Nephron (organoid): Measurements from ENCODE around the gene ERMP1.
"Not testable (repeated sequence)": the region's sequence is repeated elsewhere in the genome, so short reads cannot be mapped to it uniquely, and the experiment has no call there.

Experiments used
- H3K27ac Mint-ChIP-seq, 3 experiments: 2 replicates each; pipeline ENCODE4 v1.8.0; 2020; ENCODE audit warnings: mixed read lengths in 3 of 3, mild to moderate bottlenecking in 2 of 3, moderate library complexity in 1 of 3
- H3K27me3 Mint-ChIP-seq: 2 replicates; pipeline ENCODE4 v1.8.0; 2021; ENCODE audit warnings: low read depth, mild to moderate bottlenecking, moderate library complexity, mixed read lengths
- H3K36me3 Mint-ChIP-seq: 2 replicates; pipeline ENCODE4 v1.8.0; 2020; ENCODE audit warnings: low read depth, mixed read lengths
- H3K4me1 Mint-ChIP-seq: 2 replicates; pipeline ENCODE4 v1.8.0; 2020; ENCODE audit warnings: mixed read lengths
- H3K4me3 Mint-ChIP-seq, 3 experiments: 2 replicates each; pipeline ENCODE4 v1.8.0; 2020; ENCODE audit warnings: mild to moderate bottlenecking in 3 of 3, mixed read lengths in 3 of 3, moderate library complexity in 2 of 3
- H3K9me3 Mint-ChIP-seq: 2 replicates; pipeline ENCODE4 v1.8.0; 2020; ENCODE audit warnings: mixed read lengths
- TF ChIP-seq, protein P1 (sequence below), 3 experiments: fragments of 200-600 bp; sonication (generic); IDR thresholded peaks; one replicate each; pipeline ENCODE4 v1.5.0; 2021; ENCODE audit warnings: antibody characterized with exemption in 3 of 3; ENCODE audit not compliant: unreplicated experiment in 3 of 3

Gene ERMP1

DNA sequence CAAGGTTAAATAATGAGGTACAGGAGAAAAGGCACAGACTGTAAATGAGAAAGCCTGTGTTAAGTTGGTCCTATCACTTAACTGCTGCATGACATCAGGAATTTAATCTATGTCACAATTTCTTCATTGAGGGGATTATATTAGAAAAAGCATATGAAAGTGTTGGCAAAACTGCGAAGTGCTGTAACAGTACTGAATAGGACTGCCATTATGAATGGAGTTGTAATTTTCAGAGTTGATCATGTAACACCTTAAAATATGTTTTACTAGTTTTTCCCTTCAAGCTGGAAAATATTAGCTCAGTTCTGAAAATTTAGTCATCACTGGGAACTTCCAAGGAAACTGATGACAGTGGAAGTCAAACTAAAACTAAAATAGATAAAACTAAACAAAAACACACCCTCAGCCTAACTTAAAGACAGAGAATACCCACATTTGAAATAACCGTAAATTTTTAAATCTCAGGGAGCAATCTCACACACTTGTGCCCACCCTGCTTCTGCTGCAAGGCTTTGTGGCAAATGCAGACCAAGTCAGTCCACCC is 45.1 kb downstream of the ERMP1 start:
- TF ChIP-seq, protein P1, sequence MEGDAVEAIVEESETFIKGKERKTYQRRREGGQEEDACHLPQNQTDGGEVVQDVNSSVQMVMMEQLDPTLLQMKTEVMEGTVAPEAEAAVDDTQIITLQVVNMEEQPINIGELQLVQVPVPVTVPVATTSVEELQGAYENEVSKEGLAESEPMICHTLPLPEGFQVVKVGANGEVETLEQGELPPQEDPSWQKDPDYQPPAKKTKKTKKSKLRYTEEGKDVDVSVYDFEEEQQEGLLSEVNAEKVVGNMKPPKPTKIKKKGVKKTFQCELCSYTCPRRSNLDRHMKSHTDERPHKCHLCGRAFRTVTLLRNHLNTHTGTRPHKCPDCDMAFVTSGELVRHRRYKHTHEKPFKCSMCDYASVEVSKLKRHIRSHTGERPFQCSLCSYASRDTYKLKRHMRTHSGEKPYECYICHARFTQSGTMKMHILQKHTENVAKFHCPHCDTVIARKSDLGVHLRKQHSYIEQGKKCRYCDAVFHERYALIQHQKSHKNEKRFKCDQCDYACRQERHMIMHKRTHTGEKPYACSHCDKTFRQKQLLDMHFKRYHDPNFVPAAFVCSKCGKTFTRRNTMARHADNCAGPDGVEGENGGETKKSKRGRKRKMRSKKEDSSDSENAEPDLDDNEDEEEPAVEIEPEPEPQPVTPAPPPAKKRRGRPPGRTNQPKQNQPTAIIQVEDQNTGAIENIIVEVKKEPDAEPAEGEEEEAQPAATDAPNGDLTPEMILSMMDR (IDR thresholded peaks at IDR 0.05; ENCODE audit: unreplicated experiment in 3 of 3): no peak
- H3K4me3 Mint-ChIP-seq: no peak overlapping the region
- peaks cover 11% of the 10 kb centered on the region for H3K4me1 Mint-ChIP-seq
- no peak overlapping the region for H3K27ac Mint-ChIP-seq
- peaks cover 7% of the 10 kb centered on the region for H3K9me3 Mint-ChIP-seq
- peaks cover 70% of the 10 kb centered on the region for H3K36me3 Mint-ChIP-seq
- no peaks in the 10 kb centered on the region for H3K27me3 Mint-ChIP-seq

DNA sequence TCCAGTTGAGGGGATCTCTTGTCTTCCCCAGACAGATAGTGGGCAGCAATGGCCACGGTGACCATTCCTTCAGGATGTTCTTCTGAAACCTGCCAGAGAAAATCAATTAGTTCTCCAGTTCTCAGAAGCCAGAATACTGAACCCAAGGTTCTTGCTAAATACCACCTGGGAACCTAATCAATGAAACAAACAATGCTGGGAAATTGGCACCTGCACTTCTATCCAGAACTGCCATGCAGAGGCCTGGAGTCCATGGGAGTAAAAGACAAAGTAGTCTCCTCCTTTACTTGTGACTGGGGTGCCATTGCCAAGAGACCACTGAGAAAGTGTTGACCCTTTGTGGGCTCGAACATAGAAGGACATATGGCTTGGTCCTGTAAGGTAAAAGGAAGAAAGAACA is 45.7 kb downstream of the ERMP1 start:
- H3K27ac Mint-ChIP-seq: no peak overlapping the region
- TF ChIP-seq, protein P1 (IDR thresholded peaks at IDR 0.05; ENCODE audit: unreplicated experiment in 3 of 3): no peak
- peaks cover 11% of the 10 kb centered on the region for H3K4me1 Mint-ChIP-seq
- no peaks in the 10 kb centered on the region for H3K27me3 Mint-ChIP-seq
- H3K4me3 Mint-ChIP-seq: no peak overlapping the region
- peaks cover 76% of the 10 kb centered on the region for H3K36me3 Mint-ChIP-seq
- H3K9me3 Mint-ChIP-seq: peaks cover 13% of the 10 kb centered on the region

DNA sequence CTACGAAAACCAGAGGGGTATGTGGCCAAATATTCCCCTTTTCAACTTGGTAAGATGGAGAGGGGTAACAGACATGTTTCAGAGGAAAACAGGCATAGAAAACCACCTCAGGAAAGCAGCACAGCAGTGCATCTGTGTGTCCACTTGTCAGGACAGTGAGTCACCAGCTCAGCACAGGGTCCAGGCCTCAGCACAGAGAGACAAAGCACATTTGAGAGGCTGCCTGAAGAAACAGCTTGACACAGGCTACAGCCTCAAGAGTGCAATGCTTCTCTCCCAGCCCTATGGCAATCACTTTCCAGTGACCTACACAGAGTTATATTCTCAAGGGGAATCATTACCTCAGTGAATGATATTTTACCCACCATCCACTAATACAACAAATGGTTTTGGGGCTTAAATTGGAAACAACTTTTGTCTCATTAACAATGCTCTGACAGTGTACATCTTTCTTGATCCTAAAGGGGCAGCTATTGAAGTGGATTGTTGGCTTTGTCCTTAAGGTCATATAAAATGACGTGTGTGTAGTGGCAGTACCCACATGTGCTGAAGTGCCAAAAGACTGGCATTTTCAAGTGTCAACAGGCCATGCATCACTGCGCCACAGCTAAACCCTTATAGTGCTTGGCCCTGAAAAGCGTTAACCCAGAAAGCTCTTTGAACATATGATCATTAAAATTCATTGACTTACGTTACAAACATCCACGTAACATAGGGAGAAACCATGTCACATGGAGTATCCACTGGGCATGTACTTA is 46.4 kb downstream of the ERMP1 start:
- Mint-ChIP-seq H3K4me3 (no peak overlapping the region), H3K4me1 (peaks cover 6% of the 10 kb centered on the region), H3K9me3 (peaks cover 20% of the 10 kb centered on the region), H3K36me3 (peaks cover 76% of the 10 kb centered on the region), H3K27ac (no peak overlapping the region), H3K27me3 (no peaks in the 10 kb centered on the region)
- TF ChIP-seq, protein P1 (IDR thresholded peaks at IDR 0.05; ENCODE audit: unreplicated experiment in 3 of 3): no peak

DNA sequence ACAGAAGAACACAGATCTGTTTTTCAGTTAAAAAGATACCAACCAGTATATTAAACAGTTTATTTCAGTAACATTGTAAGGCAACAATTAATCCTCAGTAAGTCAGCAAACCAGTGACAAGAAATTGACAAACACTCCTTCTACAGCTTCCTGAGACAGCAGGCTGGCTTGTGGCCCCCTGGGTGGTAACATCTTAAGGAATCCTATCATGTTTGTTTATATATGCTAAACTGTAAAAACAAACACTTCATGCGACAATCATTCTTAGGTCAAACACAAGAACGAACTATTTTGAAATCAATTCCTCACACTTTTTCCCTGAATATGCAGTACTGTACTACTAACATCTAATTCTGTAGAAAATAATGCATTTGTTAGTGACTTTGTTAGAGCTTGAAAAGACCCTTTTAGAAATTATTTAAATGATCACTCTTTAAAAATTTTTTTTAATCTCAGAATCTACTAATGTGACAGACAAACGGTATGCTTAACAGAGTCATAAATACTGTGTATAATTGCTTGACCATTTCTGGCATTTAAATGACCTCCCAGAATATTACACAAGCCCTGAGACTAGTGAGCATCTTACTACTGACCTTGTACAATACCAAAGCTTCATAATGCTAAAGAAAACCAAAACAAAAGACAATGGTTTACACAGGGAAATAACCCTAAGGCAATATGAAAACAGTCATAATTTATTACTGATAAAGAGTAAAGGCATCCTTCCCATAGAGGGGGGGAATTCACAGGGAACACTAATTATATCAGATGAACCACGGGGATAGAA is 48.2 kb downstream of the ERMP1 start:
- H3K9me3 Mint-ChIP-seq: peaks cover 38% of the 10 kb centered on the region
- H3K27me3 Mint-ChIP-seq: no peaks in the 10 kb centered on the region
- H3K27ac Mint-ChIP-seq: no peak overlapping the region
- TF ChIP-seq, protein P1 (IDR thresholded peaks at IDR 0.05; ENCODE audit: unreplicated experiment in 3 of 3): no peak
- no peaks in the 10 kb centered on the region for H3K4me1 Mint-ChIP-seq
- H3K4me3 Mint-ChIP-seq: no peak overlapping the region
- peaks cover 78% of the 10 kb centered on the region for H3K36me3 Mint-ChIP-seq

DNA sequence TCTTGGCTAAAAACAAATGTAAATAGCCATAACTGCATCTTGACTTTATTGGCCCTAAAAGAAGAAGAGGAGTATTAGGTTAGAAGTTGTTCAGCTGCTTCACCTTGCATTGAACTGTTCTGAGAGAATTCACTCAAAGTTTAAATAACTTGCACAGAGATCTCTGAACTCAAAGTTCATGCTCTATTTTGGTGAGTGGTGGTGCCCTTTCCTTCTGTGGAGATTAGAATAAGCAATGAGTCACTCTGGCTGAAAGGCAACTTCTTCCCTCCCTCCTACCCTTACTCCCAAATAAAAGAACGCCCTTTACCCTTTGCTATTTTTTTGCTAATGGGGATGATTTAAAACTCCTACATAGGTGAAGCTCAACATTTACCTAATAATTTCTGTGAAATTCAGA is 48.9 kb downstream of the ERMP1 start:
- Mint-ChIP-seq H3K36me3 (peaks cover 85% of the 10 kb centered on the region), H3K27me3 (no peaks in the 10 kb centered on the region), H3K4me1 (no peaks in the 10 kb centered on the region), H3K9me3 (peaks cover 41% of the 10 kb centered on the region), H3K27ac (no peak overlapping the region), H3K4me3 (no peak overlapping the region)
- TF ChIP-seq, protein P1 (IDR thresholded peaks at IDR 0.05; ENCODE audit: unreplicated experiment in 3 of 3): no peak

DNA sequence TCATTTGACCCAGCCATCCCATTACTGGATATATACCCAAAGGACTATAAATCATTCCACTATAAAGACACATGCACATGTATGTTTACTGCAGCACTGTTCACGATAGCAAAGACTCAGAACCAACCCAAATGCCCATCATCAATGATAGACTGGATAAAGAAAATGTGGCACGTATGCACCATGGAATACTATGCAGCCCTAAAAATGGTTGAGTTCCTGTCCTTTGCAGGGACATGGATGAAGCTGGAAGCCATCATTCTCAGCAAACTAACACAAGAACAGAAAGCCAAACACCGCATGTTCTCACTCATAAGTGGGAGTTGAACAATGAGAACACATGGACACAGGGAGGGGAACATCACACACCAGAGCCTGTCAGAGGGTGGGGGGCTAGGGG is 49.5 kb downstream of the ERMP1 start:
- H3K36me3 Mint-ChIP-seq: peaks cover 85% of the 10 kb centered on the region
- H3K9me3 Mint-ChIP-seq: peaks cover 46% of the 10 kb centered on the region
- not testable (repeated sequence) for H3K27ac Mint-ChIP-seq, H3K4me3 Mint-ChIP-seq, H3K4me1 Mint-ChIP-seq, H3K27me3 Mint-ChIP-seq

DNA sequence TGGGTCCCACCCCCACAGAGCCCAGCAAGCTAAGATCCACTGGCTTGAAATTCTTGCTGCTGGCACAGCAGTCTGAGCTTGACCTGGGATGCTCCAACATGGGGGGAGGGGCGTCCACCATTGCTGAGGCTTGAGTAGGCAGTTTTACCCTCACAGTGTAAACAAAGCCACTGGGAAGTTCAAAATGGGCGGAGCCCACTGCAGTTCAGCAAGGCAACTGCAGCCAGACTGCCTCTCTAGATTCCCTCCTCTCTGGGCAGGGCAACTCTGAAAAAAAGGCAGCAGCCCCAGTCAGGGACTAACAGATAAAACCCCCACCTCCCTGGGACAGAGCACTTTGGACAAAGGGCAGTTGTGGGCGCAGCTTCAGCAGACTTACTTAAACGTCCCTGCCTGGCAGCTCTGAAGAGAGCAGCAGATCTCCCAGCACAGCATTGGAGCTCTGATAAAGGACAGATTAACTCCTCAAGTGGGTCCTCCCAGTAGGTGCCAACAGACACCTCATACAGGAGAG is 53.2 kb downstream of the ERMP1 start:
- not testable (repeated sequence) for H3K27ac Mint-ChIP-seq, H3K27me3 Mint-ChIP-seq, H3K4me1 Mint-ChIP-seq, H3K4me3 Mint-ChIP-seq
- H3K36me3 Mint-ChIP-seq: peaks cover 86% of the 10 kb centered on the region
- H3K9me3 Mint-ChIP-seq: peaks cover 54% of the 10 kb centered on the region
